GM18951 (cell line): ENCODE results near the gene DYNLT4.
"Not testable (repeated sequence)": the region's sequence is repeated elsewhere in the genome, so short reads cannot be mapped to it uniquely, and the experiment has no call there.

ENCODE experiments used
- POLR2A ChIP-seq: IDR thresholded peaks from 4 replicates; pipeline ENCODE4 v1.6.1; 2011; ENCODE audit warnings: mild to moderate bottlenecking; ENCODE audit not compliant: insufficient read length, insufficient read depth; ENCODE audit errors: extremely low read depth
- in situ Hi-C: fragments of 300-500 bp; cut with MboI; formaldehyde crosslinking; loops from one replicate; pipeline ENCODE4 v1.12.0; 2022; ENCODE audit warnings: low sequenced_read_pairs, mixed read lengths, inconsistent platforms; ENCODE audit not compliant: unreplicated experiment

Gene DYNLT4

GRCh38 chr1:44801491-44802305, 5.5 kb downstream of the DYNLT4 start:
- no peak for TF ChIP-seq POLR2A

GRCh38 chr1:44799770-44800584, 7.2 kb downstream of the DYNLT4 start, which contains the start of gene PLK3:
PLK3 (plus strand) TSS chr1:44800377; CDS start chr1:44800464, 87 bp downstream.
- peak; percentile 98 for TF ChIP-seq POLR2A

More at GRCh38 chr1:44801491-44802305, 5.5 kb downstream of the DYNLT4 start:
- in situ Hi-C loops, result loop anchor here (25.0 kb wide), 1 partner anchor 686 kb away; the partner anchor contains the start of gene TESK2

GRCh38 chr1:44798481-44799365, 8.4 kb downstream of the DYNLT4 start:
- in situ Hi-C loops, result no loop called here
- TF ChIP-seq POLR2A, result no peak

More at GRCh38 chr1:44799770-44800584, 7.2 kb downstream of the DYNLT4 start, which contains the start of gene PLK3:
- in situ Hi-C loops, result loop anchor here (25.0 kb wide), 1 partner anchor 687 kb away; the partner anchor contains the start of gene TESK2

- in situ Hi-C loops, result not testable (repeated sequence)
Observed at GRCh38 chr1:44797886-44798285, 9.3 kb downstream of the DYNLT4 start.

GRCh38 chr1:44792736-44793502, 14.2 kb downstream of the DYNLT4 start:
- TF ChIP-seq POLR2A, result no peak
- in situ Hi-C loops, result no loop called here

- no peak for TF ChIP-seq POLR2A
- in situ Hi-C loops, result no loop called here
Observed at GRCh38 chr1:44790968-44791801, 16.0 kb downstream of the DYNLT4 start.

- in situ Hi-C loops, result no loop called here
- TF ChIP-seq POLR2A, result no peak
Observed at GRCh38 chr1:44788120-44788860, 18.9 kb downstream of the DYNLT4 start, which contains the start of gene BEST4. BEST4 (minus strand) TSS chr1:44788170; CDS start chr1:44787705, 465 bp downstream.

GRCh38 chr1:44787506-44787905, 19.6 kb downstream of the DYNLT4 start:
- in situ Hi-C loops, result no loop called here

GRCh38 chr1:44786841-44787426, 20.2 kb downstream of the DYNLT4 start:
- no peak for TF ChIP-seq POLR2A
- in situ Hi-C loops, result no loop called here

More at GRCh38 chr1:44787506-44787905, 19.6 kb downstream of the DYNLT4 start:
- no peak for TF ChIP-seq POLR2A

GRCh38 chr1:44786138-44786840, 20.9 kb downstream of the DYNLT4 start:
- peak; percentile 40 for TF ChIP-seq POLR2A
- in situ Hi-C loops, result no loop called here
